Peyer's patch (tissue), 4 donors: ENCODE results near the gene SELENON.

ENCODE experiments used
- CTCF ChIP-seq, 6 experiments: fragments of 450-650 bp in 4 of 6; fragments of 200-600 bp in 2 of 6; sonication (generic) in 1 of 6; IDR thresholded peaks; one replicate each; pipeline ENCODE4 v1.5.1; 2017 to 2019; ENCODE audit warnings: antibody characterized with exemption in 6 of 6, mild to moderate bottlenecking in 3 of 6, moderate library complexity in 1 of 6
- POLR2A ChIP-seq, 2 donors: fragments of 450-650 bp; IDR thresholded peaks; one replicate each; pipeline ENCODE4 v1.5.1; 2017; ENCODE audit warnings: antibody characterized with exemption in 2 of 2, mild to moderate bottlenecking in 2 of 2, moderate library complexity in 2 of 2

- TF ChIP-seq CTCF (IDR thresholded peaks at IDR 0.05) = no peak
- TF ChIP-seq POLR2A (IDR thresholded peaks at IDR 0.05) = no peak
Observed at GRCh38 chr1:25843483-25843882, 43.5 kb downstream of the SELENON start.
